ENCODE results near the gene SPSB2. TPM values are rescaled to one million over a fixed set of nuclear protein-coding genes. Genes with fewer than 3 reads are reported as not detected.

The SPSB2 gene
- total RNA-seq, 1 donor from 2014 or later: 33.7 TPM

Other genes with a start within 250 kb of the SPSB2 start
- 15.0 TPM for gene LPAR5, start 237.3 kb downstream of the SPSB2 start, total RNA-seq
- 9.8 TPM for gene ACRBP, start 225.9 kb downstream of the SPSB2 start, total RNA-seq
- 58.0 TPM for gene ING4, start 210.2 kb downstream of the SPSB2 start, total RNA-seq
- 60.6 TPM for gene ZNF384, start 183.9 kb downstream of the SPSB2 start, total RNA-seq
- 5.0 TPM for gene PIANP, start 172.5 kb downstream of the SPSB2 start, total RNA-seq
- gene COPS7A, start 149.3 kb downstream of the SPSB2 start, total RNA-seq: 61.4 TPM
- 175 TPM for gene MLF2, start 120.2 kb downstream of the SPSB2 start, total RNA-seq
- gene PTMS, start 106.9 kb downstream of the SPSB2 start, total RNA-seq: 293 TPM
- gene LAG3, start 100.8 kb downstream of the SPSB2 start, total RNA-seq: 1.4 TPM
- 32.1 TPM for gene CD4, start 83.8 kb downstream of the SPSB2 start, total RNA-seq
- 12.3 TPM for gene GPR162, start 51.5 kb downstream of the SPSB2 start, total RNA-seq
- 28.1 TPM for gene P3H3, start 44.9 kb downstream of the SPSB2 start, total RNA-seq
- 3.3 TPM for gene GNB3, start 32.4 kb downstream of the SPSB2 start, total RNA-seq
- 2.2 TPM for gene CDCA3, start 22.0 kb downstream of the SPSB2 start, total RNA-seq
- gene USP5, start 21.2 kb downstream of the SPSB2 start, total RNA-seq: 98.4 TPM
- 610 TPM for gene TPI1, start 5.8 kb downstream of the SPSB2 start, total RNA-seq
- gene LRRC23, start 31.5 kb upstream of the SPSB2 start, total RNA-seq: 13.1 TPM
- 30.5 TPM for gene ENO2, start 41.3 kb upstream of the SPSB2 start, total RNA-seq
- gene ATN1, start 54.7 kb upstream of the SPSB2 start, total RNA-seq: 153 TPM
- not detected for gene RNU7-1, start 70.5 kb upstream of the SPSB2 start, total RNA-seq
- 265 TPM for gene C12orf57, start 70.7 kb upstream of the SPSB2 start, total RNA-seq
- 66.4 TPM for gene PTPN6, start 78.1 kb upstream of the SPSB2 start, total RNA-seq
- gene PHB2, start 97.4 kb upstream of the SPSB2 start, total RNA-seq: 141 TPM
- 31.8 TPM for gene EMG1, start 97.6 kb upstream of the SPSB2 start, total RNA-seq
- gene LPCAT3, start 145.2 kb upstream of the SPSB2 start, total RNA-seq: 26.6 TPM
- 319 TPM for gene C1S, start 187.4 kb upstream of the SPSB2 start, total RNA-seq
- 303 TPM for gene C1R, start 219.1 kb upstream of the SPSB2 start, total RNA-seq
- 49.6 TPM for gene C1RL, start 235.9 kb upstream of the SPSB2 start, total RNA-seq

All from mucosa of gallbladder (tissue), 1 donor.